Measurements from ENCODE around the gene CARS2. TPM values are rescaled to one million over a fixed set of nuclear protein-coding genes. Genes with fewer than 3 reads are reported as not detected.

CARS2 gene
- total RNA-seq, 1 experiment from 2014 or later = 41.9 TPM

DNA sequence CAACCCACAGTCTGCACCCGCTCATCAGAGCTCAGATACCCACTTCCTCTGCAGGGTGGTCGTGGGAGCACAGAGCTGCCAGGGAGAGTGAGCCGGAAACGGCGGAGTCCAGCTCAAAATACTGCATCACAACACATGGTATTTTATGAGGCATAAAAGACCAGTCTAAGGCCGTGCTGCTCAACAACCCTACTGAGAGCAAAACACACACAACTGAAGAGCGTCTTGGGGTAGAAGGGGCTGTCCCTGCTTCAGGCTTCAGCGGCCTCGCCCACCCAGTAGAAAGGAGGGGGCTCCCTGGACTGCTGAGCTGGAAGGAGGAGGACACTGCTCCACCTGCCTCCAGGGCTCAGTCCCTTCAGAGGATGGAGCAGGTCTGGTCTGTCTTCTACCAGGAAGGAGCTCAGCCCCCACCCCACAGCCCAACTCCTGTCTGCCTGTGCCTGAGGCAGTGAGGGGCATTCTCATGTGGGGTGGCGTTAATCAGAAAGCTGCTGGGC lies 53.6 kb downstream of the CARS2 start:
- Histone ChIP-seq H2BK15ac (ENCODE audit: low read depth, low read length) (no peak overlapping the region), H4K5ac (ENCODE audit: insufficient read length, low read depth, low read length) (no peak overlapping the region), H4K20me1 (ENCODE audit: control insufficient read depth, insufficient read depth, insufficient read length) (peaks cover 2% of the 10 kb centered on the region), H3K79me2 (ENCODE audit: insufficient read depth, low read length) (no peaks in the 10 kb centered on the region), H4K91ac (ENCODE audit: insufficient read length, low read depth, low read length) (no peak overlapping the region), H3K4ac (ENCODE audit: low read depth, low read length) (no peak overlapping the region), H3T11ph (ENCODE audit: low read length) (no peak overlapping the region), H3K9ac (ENCODE audit: extremely low read depth, insufficient read length, low read length) (no peak overlapping the region), H3K18ac (ENCODE audit: insufficient read length, low read depth, low read length) (no peak overlapping the region), H3K23me2 (ENCODE audit: insufficient read length, low read depth, low read length, poor library complexity, severe bottlenecking) (no peaks in the 10 kb centered on the region), H3K4me1 (ENCODE audit: insufficient read depth, low read length) (no peaks in the 10 kb centered on the region), H2BK120ac (ENCODE audit: low read depth, low read length, poor library complexity, severe bottlenecking) (no peak overlapping the region), H2AK5ac (ENCODE audit: insufficient read length, low read length) (no peak overlapping the region), H4K8ac (replicated peaks; ENCODE audit: insufficient read length, low read depth, low read length) (peak overlapping the region; percentile 19), H3K14ac (ENCODE audit: insufficient read depth, low read length) (no peak overlapping the region; the same call in 1 of the 2 replicates), H3K9me3 (ENCODE audit: control insufficient read depth, low read depth, low read length) (no peaks in the 10 kb centered on the region), H3K56ac (ENCODE audit: insufficient read length, low read depth, low read length) (no peak overlapping the region), H2AFZ (ENCODE audit: low read length) (no peak overlapping the region), H3K23ac (ENCODE audit: insufficient read length, low read depth, low read length) (no peak overlapping the region), H2BK5ac (ENCODE audit: insufficient read length, low read length) (no peak overlapping the region), H3K27ac (ENCODE audit: insufficient read length, low read depth, low read length) (no peak overlapping the region), H2BK12ac (ENCODE audit: insufficient read length, low read depth, low read length) (no peak overlapping the region), H3K4me2 (ENCODE audit: insufficient read depth, insufficient read length, low read length) (no peak overlapping the region), H2BK20ac (ENCODE audit: low read depth, low read length, poor library complexity, severe bottlenecking) (no peak overlapping the region), H3K79me1 (ENCODE audit: insufficient read depth, low read depth, low read length, poor library complexity, severe bottlenecking) (no peaks in the 10 kb centered on the region), H3K27me3 (ENCODE audit: insufficient read depth, low read length) (no peaks in the 10 kb centered on the region)
- TF ChIP-seq, protein P1, sequence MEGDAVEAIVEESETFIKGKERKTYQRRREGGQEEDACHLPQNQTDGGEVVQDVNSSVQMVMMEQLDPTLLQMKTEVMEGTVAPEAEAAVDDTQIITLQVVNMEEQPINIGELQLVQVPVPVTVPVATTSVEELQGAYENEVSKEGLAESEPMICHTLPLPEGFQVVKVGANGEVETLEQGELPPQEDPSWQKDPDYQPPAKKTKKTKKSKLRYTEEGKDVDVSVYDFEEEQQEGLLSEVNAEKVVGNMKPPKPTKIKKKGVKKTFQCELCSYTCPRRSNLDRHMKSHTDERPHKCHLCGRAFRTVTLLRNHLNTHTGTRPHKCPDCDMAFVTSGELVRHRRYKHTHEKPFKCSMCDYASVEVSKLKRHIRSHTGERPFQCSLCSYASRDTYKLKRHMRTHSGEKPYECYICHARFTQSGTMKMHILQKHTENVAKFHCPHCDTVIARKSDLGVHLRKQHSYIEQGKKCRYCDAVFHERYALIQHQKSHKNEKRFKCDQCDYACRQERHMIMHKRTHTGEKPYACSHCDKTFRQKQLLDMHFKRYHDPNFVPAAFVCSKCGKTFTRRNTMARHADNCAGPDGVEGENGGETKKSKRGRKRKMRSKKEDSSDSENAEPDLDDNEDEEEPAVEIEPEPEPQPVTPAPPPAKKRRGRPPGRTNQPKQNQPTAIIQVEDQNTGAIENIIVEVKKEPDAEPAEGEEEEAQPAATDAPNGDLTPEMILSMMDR (conservative IDR thresholded peaks at IDR 0.05) = no peak
- Mint-ChIP-seq H3K27ac (peak overlapping the region in 2 of 3 experiments; percentile 19 to 57; a peak in 2 of 7 replicates), H3K9me3 (no peaks in the 10 kb centered on the region; a peak in 1 of 5 replicates), H3K27me3 (ENCODE audit: low read depth) (no peaks in the 10 kb centered on the region), H3K4me1 (peaks cover 2 to 8% of the 10 kb centered on the region in 2 experiments), H3K4me3 (no peak overlapping the region), H3K36me3 (ENCODE audit: insufficient read depth in 1 of 3, low read depth in 3 of 3) (peaks cover 2 to 28% (median 23%) of the 10 kb centered on the region in 3 experiments; a peak in 6 of 7 replicates)
- no CpG with 5 or more reads among the region's 10 CpGs for WGBS (ENCODE audit: extremely low coverage, insufficient read length, low lambda C conversion rate)
- no peak for DNase-seq
